H1 (cell line): Measurements from ENCODE around the gene LARP1. TPM values are rescaled to one million over a fixed set of nuclear protein-coding genes. Genes with fewer than 3 reads are reported as not detected.

Experiments used
- CTCF ChIA-PET: fragments of 300-600 bp; sonication (Branson Sonifier 250); formaldehyde crosslinking; loops from one replicate; lab custom pipeline; 2021; ENCODE audit not compliant: partially characterized antibody; lab: Charles Lee
- POLR2A ChIA-PET: fragments of 300-600 bp; sonication (Branson Sonifier 250); formaldehyde crosslinking; loops from one replicate; lab custom pipeline; 2021; ENCODE audit warnings: inconsistent platforms; ENCODE audit not compliant: partially characterized antibody; lab: Charles Lee
- DNase-seq, 2 experiments: peaks; one replicate each; pipeline versions ENCODE4 v3.0.0 to v3.0.0-alpha.2; 2010 to 2022; ENCODE audit warnings: low spot score in 2 of 2, low read depth in 1 of 2, mixed read lengths in 1 of 2
- FAIRE-seq: peaks from 2 replicates; lab custom pipeline; 2011; peaks lifted over from hg19 to GRCh38; lab: Jason Lieb, UNC
- H2AFZ ChIP-seq: 2 replicates; pipeline ENCODE4 v1.8.1; 2012; ENCODE audit warnings: low read length, inconsistent platforms
- H2AK5ac ChIP-seq: 2 replicates; pipeline ENCODE4 v1.6.1; 2013; ENCODE audit warnings: low read depth, low read length
- H2BK120ac ChIP-seq: replicated peaks from 2 replicates; pipeline ENCODE3; 2013; ENCODE audit warnings: low read depth, low read length, inconsistent platforms
- H2BK12ac ChIP-seq: 2 replicates; pipeline ENCODE4 v1.6.1; 2013; ENCODE audit warnings: low read depth, low read length
- H2BK15ac ChIP-seq: 2 replicates; pipeline ENCODE4 v1.6.1; 2013; ENCODE audit warnings: low read length
- H2BK20ac ChIP-seq: 2 replicates; pipeline ENCODE4 v1.6.1; 2013; ENCODE audit warnings: low read length
- H2BK5ac ChIP-seq: 2 replicates; pipeline ENCODE4 v1.6.1; 2013; ENCODE audit warnings: low read depth, low read length
- H3K14ac ChIP-seq: 2 replicates; pipeline ENCODE4 v1.6.1; 2013; ENCODE audit warnings: inconsistent platforms; ENCODE audit not compliant: insufficient read length
- H3K18ac ChIP-seq: 2 replicates; pipeline ENCODE4 v1.6.1; 2013; ENCODE audit warnings: low read length; ENCODE audit errors: extremely low read depth
- H3K23ac ChIP-seq: 2 replicates; pipeline ENCODE4 v1.6.1; 2013; ENCODE audit warnings: inconsistent platforms; ENCODE audit not compliant: insufficient read length
- H3K23me2 ChIP-seq: 2 replicates; pipeline ENCODE4 v1.6.1; 2013; ENCODE audit warnings: low read depth, low read length
- H3K27ac ChIP-seq: 2 replicates; pipeline ENCODE4 v1.6.1; 2011; ENCODE audit warnings: low read depth, low read length, inconsistent platforms
- H3K27me3 ChIP-seq, 4 experiments: replicated peaks in 1 of 4; 1 replicate in 1 of 4; 2 replicates in 3 of 4; pipeline versions ENCODE4 v1.6.1 to v1.8.1; 2011 to 2013; ENCODE audit warnings: low read length in 3 of 4, mild to moderate bottlenecking in 3 of 4, inconsistent platforms in 2 of 4, mixed read lengths in 2 of 4, moderate library complexity in 1 of 4; ENCODE audit not compliant: control insufficient read depth in 3 of 4, insufficient read depth in 3 of 4; ENCODE audit errors: extremely low read depth in 1 of 4
- H3K36me3 ChIP-seq, 4 experiments: 2 replicates each; pipeline versions ENCODE4 v1.6.1 to v1.8.1; 2011 to 2013; ENCODE audit warnings: mild to moderate bottlenecking in 4 of 4, low read length in 3 of 4, moderate library complexity in 2 of 4, control low read depth in 1 of 4, inconsistent platforms in 1 of 4; ENCODE audit not compliant: insufficient read depth in 4 of 4, control insufficient read depth in 2 of 4
- H3K4ac ChIP-seq: replicated peaks from 2 replicates; pipeline ENCODE3; 2013; ENCODE audit warnings: low read length, low read depth, mixed read lengths, inconsistent platforms; ENCODE audit not compliant: insufficient read length
- H3K4me1 ChIP-seq, 4 experiments: replicated peaks in 1 of 4; 1 replicate in 1 of 4; 2 replicates in 3 of 4; pipeline versions ENCODE4 v1.6.1 to v1.8.1; 2011 to 2013; ENCODE audit warnings: low read length in 3 of 4, inconsistent platforms in 2 of 4, mixed read lengths in 1 of 4; ENCODE audit not compliant: insufficient read depth in 4 of 4, control insufficient read depth in 3 of 4
- H3K4me2 ChIP-seq, 2 experiments: 2 replicates each; pipeline versions ENCODE4 v1.6.1 to v1.8.1; 2011 to 2013; ENCODE audit warnings: low read depth in 2 of 2, low read length in 2 of 2, control low read depth in 1 of 2, inconsistent platforms in 1 of 2, mild to moderate bottlenecking in 1 of 2; ENCODE audit not compliant: insufficient read depth in 1 of 2
- H3K4me3 ChIP-seq, 4 experiments: fragments of 200-600, 300-600 bp in 1 of 4; sonication (generic), shearing (Covaris generic), sonication (Bioruptor Twin) in 1 of 4; 2 replicates each; pipeline versions ENCODE4 v1.5.1 to v1.8.1; 2011 to 2016; ENCODE audit warnings: low read length in 4 of 4, low read depth in 3 of 4, control low read depth in 2 of 4, inconsistent platforms in 2 of 4, mild to moderate bottlenecking in 2 of 4, mixed read lengths in 1 of 4, moderate library complexity in 1 of 4; ENCODE audit not compliant: insufficient read depth in 2 of 4; ENCODE audit errors: extremely low read depth in 1 of 4
- H3K56ac ChIP-seq: replicated peaks from 2 replicates; pipeline ENCODE3; 2013; ENCODE audit warnings: low read depth, mild to moderate bottlenecking, mixed read lengths, low read length, inconsistent platforms; ENCODE audit not compliant: insufficient read length
- H3K79me1 ChIP-seq: 2 replicates; pipeline ENCODE4 v1.6.1; 2013; ENCODE audit warnings: low read depth, low read length, control low read depth
- H3K79me2 ChIP-seq, 2 experiments: 2 replicates each; pipeline versions ENCODE4 v1.6.1 to v1.8.1; 2012 to 2013; ENCODE audit warnings: low read length in 2 of 2, mild to moderate bottlenecking in 2 of 2, inconsistent platforms in 1 of 2; ENCODE audit not compliant: insufficient read depth in 2 of 2, control insufficient read depth in 1 of 2
- H3K9ac ChIP-seq, 4 experiments: replicated peaks in 1 of 4; 1 replicate in 1 of 4; 2 replicates in 3 of 4; pipeline versions ENCODE4 v1.6.1 to v1.8.1; 2011 to 2013; ENCODE audit warnings: low read depth in 3 of 4, low read length in 3 of 4, control low read depth in 2 of 4, mild to moderate bottlenecking in 2 of 4, moderate library complexity in 2 of 4, inconsistent platforms in 1 of 4; ENCODE audit errors: extremely low read depth in 1 of 4
- H3K9me3 ChIP-seq, 2 experiments: 2 replicates each; pipeline versions ENCODE4 v1.6.1 to v1.8.1; 2012 to 2013; ENCODE audit warnings: mild to moderate bottlenecking in 2 of 2, moderate library complexity in 2 of 2, control low read depth in 1 of 2, inconsistent platforms in 1 of 2, low read depth in 1 of 2, low read length in 1 of 2, mixed read lengths in 1 of 2; ENCODE audit not compliant: insufficient read depth in 2 of 2
- H4K20me1 ChIP-seq, 2 experiments: replicated peaks in 1 of 2; 2 replicates each; pipeline versions ENCODE3 to v1.8.1; 2011 to 2013; ENCODE audit warnings: inconsistent platforms in 2 of 2, low read length in 2 of 2, mild to moderate bottlenecking in 1 of 2; ENCODE audit not compliant: insufficient read depth in 2 of 2, control insufficient read depth in 1 of 2
- H4K5ac ChIP-seq: 2 replicates; pipeline ENCODE4 v1.6.1; 2013; ENCODE audit warnings: low read length, low read depth, mixed read lengths, inconsistent platforms; ENCODE audit not compliant: insufficient read length
- H4K8ac ChIP-seq: 2 replicates; pipeline ENCODE4 v1.8.0; 2013; ENCODE audit warnings: mild to moderate bottlenecking, moderate library complexity, low read length, inconsistent platforms; ENCODE audit not compliant: insufficient read depth; ENCODE audit errors: extremely low read depth
- H4K91ac ChIP-seq: replicated peaks from 2 replicates; pipeline ENCODE3; 2013; ENCODE audit warnings: low read length, mixed read lengths, inconsistent platforms; ENCODE audit not compliant: insufficient read length
- CBX5 ChIP-seq: fragments of 300-800, 300-1000 bp; sonication (generic); IDR thresholded peaks from 2 replicates; pipeline ENCODE4 v1.7.1; 2016; ENCODE audit warnings: antibody characterized with exemption, low read length, low read depth
- CHD2 ChIP-seq: IDR thresholded peaks from 2 replicates; pipeline ENCODE4 v1.6.1; 2012; ENCODE audit warnings: low read length, improper control_type of control experiment
- HDAC6 ChIP-seq: IDR thresholded peaks from one replicate; pipeline ENCODE4 v1.7.1; 2012; ENCODE audit warnings: low read depth, mild to moderate bottlenecking, inconsistent platforms, low read length, moderate library complexity
- RBBP5 ChIP-seq: IDR thresholded peaks from 2 replicates; pipeline ENCODE4 v1.7.1; 2012; ENCODE audit warnings: low read depth, mild to moderate bottlenecking, inconsistent platforms, low read length, moderate library complexity, borderline replicate concordance
- WGBS, 2 experiments: shearing (Covaris generic) in 1 of 2; methylation state at CpG; one replicate each; pipeline versions ENCODE4 v1.1.6 to v1.1.7; 2013 to 2015; ENCODE audit warnings: low lambda C conversion rate in 2 of 2, mixed read lengths in 2 of 2, inconsistent platforms in 1 of 2, low coverage in 1 of 2, missing lambda C conversion rate in 1 of 2; ENCODE audit not compliant: insufficient replicate concordance in 2 of 2, insufficient coverage in 1 of 2, insufficient read length in 1 of 2; ENCODE audit errors: extremely low coverage in 1 of 2, missing lambda C conversion rate in 1 of 2; 5-methylcytosine and 5-hydroxymethylcytosine counted together
- polyA plus RNA-seq, 7 experiments: library from polyadenylated mRNA; depleted of rRNA in 3 of 7; stranded (reverse) in 5 of 7; unstranded in 2 of 7; fragments of >200 nt in 5 of 7; fragments of 200-250 nt in 2 of 7; gene quantifications; 1 replicate in 5 of 7; 2 replicates in 1 of 7; 4 replicates in 1 of 7; pipeline versions ENCODE4 v1.2.1 to v1.2.3, GENCODE V29; 2011 to 2013; ENCODE audit warnings: missing spikeins in 2 of 7, mixed read lengths in 2 of 7
- total RNA-seq: library from RNA; stranded (reverse); fragmentation: NEBNext Ultra II Directional; extraction: Animal tissue kit (Norgen Biotek cat#: 25700); gene quantifications from 2 replicates; pipeline ENCODE4 v1.2.1, GENCODE V29; 2021

The LARP1 gene
- total and polyA plus RNA-seq, 2 of the 8 experiments (the other 6 are each of a cell fraction or from before 2014, with no cell fraction given) = 106 to 422 TPM

DNA sequence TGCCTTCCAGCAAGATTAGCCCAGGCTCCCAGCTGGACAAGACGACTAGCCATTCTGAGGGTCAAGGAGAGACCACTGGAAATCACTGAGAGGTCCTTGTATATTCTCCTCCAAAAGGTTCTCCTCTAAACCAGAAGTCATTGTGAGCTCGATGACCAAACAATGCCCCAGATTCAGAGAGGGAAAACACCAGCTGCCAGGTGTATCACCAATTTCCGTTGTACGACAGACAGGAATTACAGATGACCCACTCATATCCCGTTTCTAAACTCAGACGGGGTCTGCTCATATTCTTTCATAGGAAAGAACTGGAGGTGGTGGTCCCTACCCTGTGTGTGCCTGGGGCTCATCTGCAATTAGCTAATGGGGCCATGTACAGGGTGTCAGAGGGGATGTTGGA is 81.0 kb downstream of the LARP1 start:
- no peaks in the 10 kb centered on the region for H3K23me2 ChIP-seq
- no peaks in the 10 kb centered on the region for H4K20me1 ChIP-seq
- no peak overlapping the region for H2BK15ac ChIP-seq
- H3K4ac ChIP-seq = no peak overlapping the region
- H4K8ac ChIP-seq = no peak overlapping the region
- H3K79me1 ChIP-seq = no peaks in the 10 kb centered on the region
- H3K56ac ChIP-seq = no peak overlapping the region
- no peak overlapping the region for H3K4me2 ChIP-seq
- no peak overlapping the region for H4K5ac ChIP-seq
- WGBS, 2 experiments = 94% methylated on average over 6 of the region's 6 CpGs; no CpG with 5 or more reads in 1 of the 2 experiments
- no peak overlapping the region for H3K4me3 ChIP-seq
- H3K27ac ChIP-seq = no peak overlapping the region
- no peak overlapping the region for H2BK120ac ChIP-seq
- H3K23ac ChIP-seq = no peak overlapping the region
- H2AK5ac ChIP-seq = no peak overlapping the region
- DNase-seq (no peak), FAIRE-seq (no peak)
- no peak overlapping the region for H2BK20ac ChIP-seq
- H3K9me3 ChIP-seq = no peaks in the 10 kb centered on the region
- no peak overlapping the region for H4K91ac ChIP-seq
- H2AFZ ChIP-seq = no peak overlapping the region
- H3K4me1 ChIP-seq = peaks cover 0 to 3% (median 0%) of the 10 kb centered on the region in 4 experiments; a peak in 2 of 7 replicates
- H2BK5ac ChIP-seq = no peak overlapping the region
- no peaks in the 10 kb centered on the region for H3K79me2 ChIP-seq
- H3K36me3 ChIP-seq = peaks cover 0 to under 1% (median 0%) of the 10 kb centered on the region in 4 experiments; a peak in 4 of 8 replicates
- no peak overlapping the region for H3K9ac ChIP-seq
- no peak overlapping the region for H2BK12ac ChIP-seq
- CTCF ChIA-PET = interaction anchor here (1.2 to 2.2 kb wide), 4 partner anchors 13 to 338 kb away, joined by 3 to 9 read pairs (median 6); no protein-coding TSS in a partner anchor
- H3K27me3 ChIP-seq = no peaks in the 10 kb centered on the region
- H3K18ac ChIP-seq = no peak overlapping the region
- POLR2A ChIA-PET = interaction anchor here (1.3 to 3.3 kb wide), 5 partner anchors 8 to 22 kb away, joined by 3 to 10 read pairs (median 4); partner anchors contain the start of genes CNOT8 and FAXDC2
- H3K14ac ChIP-seq = no peak overlapping the region
- TF ChIP-seq RBBP5 (no peak), HDAC6 (no peak), CBX5 (no peak), CHD2 (no peak)
